GM18873 (cell line): ENCODE results near the gene NGLY1.

Experiments used
- ATAC-seq: cut with Tn5 transposase; IDR thresholded peaks from one replicate; pipeline ENCODE4 v1.9.1; 2021; ENCODE audit warnings: mild to moderate bottlenecking, moderate library complexity, moderate number of reproducible peaks; ENCODE audit not compliant: unreplicated experiment, low FRiP score

NGLY1 gene

GRCh38 chr3:25713341-25713985 lies 69.8 kb downstream of the NGLY1 start:
- ATAC-seq: no peak

GRCh38 chr3:25711090-25711489 lies 72.2 kb downstream of the NGLY1 start:
- ATAC-seq: no peak

- ATAC-seq: no peak
Measured at GRCh38 chr3:25708036-25708435, 75.2 kb downstream of the NGLY1 start.

- no peak for ATAC-seq
Measured at GRCh38 chr3:25707268-25707926, 75.8 kb downstream of the NGLY1 start.

GRCh38 chr3:25706213-25706612 lies 77.0 kb downstream of the NGLY1 start:
- no peak for ATAC-seq

- no peak for ATAC-seq
Measured at GRCh38 chr3:25697553-25697952, 85.7 kb downstream of the NGLY1 start.

- no peak for ATAC-seq
Measured at GRCh38 chr3:25695731-25696420, 87.4 kb downstream of the NGLY1 start.

GRCh38 chr3:25693238-25693637 lies 90.0 kb downstream of the NGLY1 start:
- no peak for ATAC-seq

- ATAC-seq: no peak
Measured at GRCh38 chr3:25692341-25692740, 90.9 kb downstream of the NGLY1 start.

GRCh38 chr3:25690768-25691533 lies 92.3 kb downstream of the NGLY1 start:
- no peak for ATAC-seq

- no peak for ATAC-seq
Measured at GRCh38 chr3:25689226-25689625, 94.0 kb downstream of the NGLY1 start.

- no peak for ATAC-seq
Measured at GRCh38 chr3:25687742-25688141, 95.5 kb downstream of the NGLY1 start.

GRCh38 chr3:25686766-25687165 lies 96.5 kb downstream of the NGLY1 start:
- no peak for ATAC-seq

- ATAC-seq: no peak
Measured at GRCh38 chr3:25683882-25684281, 99.4 kb downstream of the NGLY1 start.

GRCh38 chr3:25683410-25683809 lies 99.8 kb downstream of the NGLY1 start:
- no peak for ATAC-seq

- no peak for ATAC-seq
Measured at GRCh38 chr3:25679642-25680302, 103.5 kb downstream of the NGLY1 start.

- ATAC-seq: no peak
Measured at GRCh38 chr3:25679166-25679565, 104.1 kb downstream of the NGLY1 start.

- no peak for ATAC-seq
Measured at GRCh38 chr3:25678581-25678980, 104.7 kb downstream of the NGLY1 start.

- no peak for ATAC-seq
Measured at GRCh38 chr3:25677121-25677520, 106.1 kb downstream of the NGLY1 start.

GRCh38 chr3:25674670-25675069 lies 108.6 kb downstream of the NGLY1 start:
- no peak for ATAC-seq
